HG02571 (cell line): Measurements from ENCODE around the gene WARS2.
"Not testable (repeated sequence)": the region's sequence is repeated elsewhere in the genome, so short reads cannot be mapped to it uniquely, and the experiment has no call there.

ENCODE experiments used
- ATAC-seq: cut with Tn5 transposase; IDR thresholded peaks from one replicate; pipeline ENCODE4 v1.9.1; 2021; ENCODE audit warnings: mild to moderate bottlenecking, moderate library complexity; ENCODE audit not compliant: unreplicated experiment

WARS2 gene

DNA sequence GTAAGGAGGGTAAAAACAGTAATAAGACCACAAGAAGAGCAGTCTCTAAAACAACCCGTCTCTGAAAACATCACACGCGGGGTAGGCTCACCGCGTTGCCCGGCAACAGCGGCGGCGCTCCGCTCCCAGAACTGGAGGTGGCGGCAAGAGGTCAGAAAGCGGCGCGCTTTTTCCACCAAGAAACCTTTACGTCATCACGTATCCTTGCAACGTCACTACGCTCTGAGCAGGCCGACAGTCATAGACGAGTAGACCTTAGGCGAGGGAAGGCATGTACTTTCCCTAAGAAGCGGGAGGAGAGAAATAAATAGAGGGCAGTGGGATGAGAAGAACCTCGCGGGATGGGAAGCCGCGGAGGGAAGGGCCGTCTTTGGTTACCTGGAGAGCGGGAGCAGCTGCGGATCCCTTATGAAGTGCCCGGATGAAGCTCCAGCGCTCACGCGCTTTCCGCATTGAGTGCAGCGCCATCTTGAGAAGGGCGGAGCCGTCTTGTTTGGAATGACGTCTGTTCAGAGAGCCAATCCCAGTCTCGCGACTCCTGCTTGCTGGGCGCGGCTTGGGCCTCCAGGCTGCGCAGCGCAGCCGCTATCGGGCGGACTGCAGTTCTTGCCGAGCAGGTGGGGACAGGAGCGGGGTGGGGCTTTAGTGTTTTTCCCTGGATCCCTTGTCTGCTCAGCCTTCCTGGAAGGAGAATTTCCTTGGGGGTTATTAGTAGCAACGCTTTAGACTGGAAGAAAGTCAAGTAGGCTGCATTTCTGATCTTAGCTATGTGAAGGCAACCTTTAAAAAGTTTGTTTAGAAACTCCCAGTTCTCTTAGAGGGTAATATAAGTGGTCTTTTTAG, at the start of gene WARS2:
Gene WARS2, minus strand, starts transcription at position 477 of the 843 bp plus-strand sequence. Its CDS starts 9 bp downstream, at position 468.
- ATAC-seq, result peak; percentile 96

DNA sequence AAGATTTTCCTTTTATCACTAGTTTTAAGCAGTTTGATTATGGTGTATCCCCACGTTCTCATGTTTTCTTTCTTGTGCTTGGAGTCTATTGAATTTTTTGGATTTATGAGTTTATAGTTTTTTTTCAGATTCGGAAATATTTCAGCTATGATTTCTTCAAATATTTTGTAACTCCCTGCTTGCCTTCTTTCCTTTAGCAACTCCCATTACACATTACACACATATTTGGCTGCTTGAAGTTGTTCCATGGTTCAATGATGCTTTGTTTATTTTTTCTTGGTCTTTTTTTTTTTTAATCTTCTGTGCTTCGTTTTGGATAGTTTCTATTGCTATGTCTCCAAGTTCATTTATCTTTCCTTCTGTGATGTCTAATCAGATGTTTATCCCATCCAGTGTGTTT, 48.5 kb upstream of the WARS2 start:
- no peak for ATAC-seq

DNA sequence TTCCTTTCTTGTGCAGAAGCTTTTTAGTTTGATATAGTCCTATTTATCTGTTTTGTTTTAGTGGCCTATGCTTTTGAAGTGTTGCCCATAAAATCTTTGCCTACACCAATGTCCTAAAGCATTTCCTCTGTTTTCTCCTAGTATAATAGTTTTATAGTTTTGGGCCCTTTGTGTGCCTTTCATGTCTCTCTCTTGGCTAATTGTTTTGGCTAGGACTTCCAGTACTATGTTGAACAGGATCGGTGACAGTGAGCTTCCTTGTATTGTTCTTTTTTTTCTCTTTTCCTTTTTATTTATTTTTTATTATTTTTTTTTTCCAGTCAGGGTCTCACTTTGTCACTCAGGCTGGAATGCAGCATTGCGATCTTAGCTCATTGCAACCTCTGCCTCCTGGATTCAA, 47.0 kb upstream of the WARS2 start:
- no peak for ATAC-seq

DNA sequence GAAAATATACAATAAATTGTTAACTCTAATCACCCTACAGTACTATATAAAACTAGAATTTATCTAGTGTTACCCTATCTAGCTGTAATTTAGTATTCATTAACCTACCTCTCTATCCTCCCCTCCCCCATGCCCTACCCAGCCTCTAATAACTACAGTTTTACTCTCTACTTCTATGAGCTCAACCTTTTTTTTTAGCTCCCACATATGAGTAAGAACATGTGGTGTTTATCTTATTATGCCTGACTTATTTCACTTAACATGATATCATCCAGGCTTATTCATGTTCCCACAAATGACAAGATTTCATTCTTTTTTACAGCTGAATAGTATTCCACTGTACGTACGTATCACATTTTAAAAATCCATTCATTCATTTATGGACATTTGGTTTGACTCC, 46.0 kb upstream of the WARS2 start:
- ATAC-seq, result no peak

DNA sequence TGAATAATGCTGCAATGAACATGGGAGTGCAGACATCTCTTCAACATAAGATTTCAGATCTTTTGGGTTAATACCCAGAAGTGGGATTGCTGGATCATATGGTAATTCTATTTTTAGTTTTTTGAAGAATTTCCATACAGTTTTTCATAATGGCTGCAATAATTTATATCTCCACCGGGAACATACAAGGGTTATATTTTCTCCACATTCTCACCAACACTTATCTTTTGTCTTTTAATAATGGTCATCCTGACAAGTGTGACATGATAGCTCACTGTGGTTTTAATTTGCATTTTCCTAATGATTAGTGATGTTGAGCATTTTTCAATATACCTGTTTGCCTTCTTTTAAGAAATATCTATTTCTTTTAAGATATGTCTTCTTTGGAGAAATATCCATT, 44.5 kb upstream of the WARS2 start:
- no peak for ATAC-seq

DNA sequence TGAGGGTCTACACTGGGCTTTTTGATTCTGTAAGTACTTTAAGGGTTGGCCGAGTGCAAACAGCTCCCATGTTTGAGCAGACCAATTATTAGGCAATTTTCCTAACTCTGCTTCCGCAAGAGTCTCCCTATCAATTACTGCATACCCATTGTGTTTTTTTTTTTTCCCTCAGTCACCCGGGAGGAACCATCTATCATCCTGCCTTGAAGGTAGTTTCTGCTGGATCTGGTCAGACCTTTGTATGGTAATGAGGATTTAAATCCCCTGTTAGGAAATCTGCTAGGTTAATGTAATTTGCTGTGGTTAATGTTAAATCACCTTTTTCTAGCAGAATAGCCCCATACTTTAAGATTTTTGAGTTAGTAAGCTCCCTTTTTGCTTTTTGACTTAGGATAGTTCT, 40.8 kb upstream of the WARS2 start:
- no peak for ATAC-seq

DNA sequence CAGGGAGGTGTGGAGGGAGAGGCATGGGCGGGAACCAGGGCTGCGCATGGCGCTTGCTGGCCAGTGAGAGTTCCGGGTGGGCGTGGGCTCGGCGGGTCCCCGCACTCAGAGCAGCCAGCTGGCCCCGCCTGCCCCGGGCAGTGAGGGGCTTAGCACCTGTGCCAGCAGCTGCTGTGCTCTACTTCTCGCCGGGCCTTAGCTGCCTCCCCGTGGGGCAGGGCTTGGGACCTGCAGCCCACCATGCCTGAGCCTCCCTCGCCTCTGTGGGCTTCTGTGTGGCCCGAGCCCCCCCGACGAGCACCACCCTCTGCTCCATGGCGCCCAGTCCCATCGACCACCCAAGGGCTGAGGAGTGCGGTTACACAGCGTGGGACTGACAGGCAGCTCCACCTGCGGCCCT, 38.6 kb upstream of the WARS2 start:
- no peak for ATAC-seq

DNA sequence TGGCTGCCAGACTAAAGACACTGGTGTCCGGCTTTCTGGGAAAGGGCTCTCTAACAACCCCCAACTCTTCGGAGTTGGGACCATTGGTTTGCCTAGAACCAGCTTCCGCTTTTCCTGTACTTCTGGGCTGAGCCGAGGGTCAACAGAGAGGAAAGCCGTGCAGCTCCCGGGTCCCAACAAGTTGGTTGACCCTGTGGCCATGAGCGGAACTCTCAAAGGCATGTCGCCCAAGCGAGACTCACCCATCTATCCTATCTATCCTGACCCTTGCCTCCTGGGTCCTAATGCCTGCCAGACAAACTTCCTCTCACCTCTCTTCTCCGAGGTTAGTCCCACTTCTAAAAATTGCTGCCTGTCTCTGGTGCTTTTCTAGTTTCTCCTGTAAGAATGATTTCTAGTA, 32.5 kb upstream of the WARS2 start:
- ATAC-seq, result not testable (repeated sequence)

DNA sequence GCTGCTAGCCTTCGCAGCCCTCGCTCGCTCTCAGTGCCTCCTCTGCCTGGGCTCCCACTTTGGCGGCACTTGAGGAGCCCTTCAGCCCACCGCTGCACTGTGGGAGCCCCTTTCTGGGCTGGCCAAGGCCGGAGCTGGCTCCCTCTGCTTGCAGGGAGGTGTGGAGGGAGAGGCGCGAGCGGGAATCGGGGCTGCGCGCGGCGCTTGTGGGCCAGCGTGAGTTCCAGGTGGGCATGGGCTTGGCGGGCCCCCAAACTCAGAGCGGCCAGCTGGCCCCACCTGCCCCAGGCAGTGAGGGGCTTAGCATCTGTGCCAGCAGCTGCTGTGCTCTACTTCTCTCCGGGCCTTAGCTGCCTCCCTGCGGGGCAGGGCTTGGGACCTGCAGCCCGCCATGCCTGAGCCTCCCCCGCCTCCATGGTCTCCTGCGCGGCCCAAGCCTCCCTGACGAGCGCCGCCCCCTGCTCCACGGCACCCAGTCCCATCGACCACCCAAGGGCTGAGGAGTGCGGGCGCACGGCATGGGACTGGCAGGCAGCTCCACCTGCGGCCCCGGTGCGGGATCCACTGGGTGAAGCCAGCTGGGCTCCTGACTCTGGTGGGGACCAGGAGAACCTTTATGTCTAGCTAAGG, 31.0 kb upstream of the WARS2 start:
- ATAC-seq, result not testable (repeated sequence)

DNA sequence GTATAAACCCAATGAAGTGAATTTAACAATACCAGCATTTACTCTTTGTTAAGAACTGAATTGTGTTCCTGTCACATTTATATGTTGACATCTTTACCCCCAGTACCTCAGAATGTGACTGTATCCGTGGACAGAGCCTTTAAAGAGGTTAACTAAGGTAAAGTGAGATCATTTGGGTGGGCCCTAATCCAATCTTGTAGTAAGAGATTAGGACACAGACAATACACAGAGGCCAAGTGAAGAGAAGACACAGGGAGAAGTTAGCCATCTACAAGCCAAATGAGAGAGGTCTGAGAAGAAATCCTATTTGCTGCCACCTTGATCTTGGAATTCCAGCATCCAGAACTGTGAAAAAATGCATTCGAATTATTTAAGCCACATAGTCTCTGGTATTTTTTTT, 22.9 kb upstream of the WARS2 start:
- ATAC-seq, result no peak

DNA sequence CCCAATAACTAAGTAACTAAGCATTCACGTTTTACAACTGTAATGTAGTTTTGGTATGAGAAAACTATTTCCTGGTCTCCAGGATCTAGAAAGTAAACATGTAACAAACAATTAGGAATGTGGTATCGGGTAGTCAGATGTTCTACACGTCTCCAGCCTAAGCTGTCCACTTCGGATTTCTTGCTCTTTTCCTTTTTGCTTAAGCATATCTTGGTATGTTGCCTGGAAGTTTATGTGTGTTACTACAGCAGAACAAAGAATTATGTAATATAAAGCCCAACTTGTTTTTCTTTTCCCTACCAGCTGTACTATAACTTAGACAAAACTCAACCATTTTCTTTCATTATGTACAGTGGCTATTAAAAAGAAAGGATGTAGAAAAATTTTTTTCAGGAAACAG, 20.4 kb upstream of the WARS2 start:
- ATAC-seq, result no peak

DNA sequence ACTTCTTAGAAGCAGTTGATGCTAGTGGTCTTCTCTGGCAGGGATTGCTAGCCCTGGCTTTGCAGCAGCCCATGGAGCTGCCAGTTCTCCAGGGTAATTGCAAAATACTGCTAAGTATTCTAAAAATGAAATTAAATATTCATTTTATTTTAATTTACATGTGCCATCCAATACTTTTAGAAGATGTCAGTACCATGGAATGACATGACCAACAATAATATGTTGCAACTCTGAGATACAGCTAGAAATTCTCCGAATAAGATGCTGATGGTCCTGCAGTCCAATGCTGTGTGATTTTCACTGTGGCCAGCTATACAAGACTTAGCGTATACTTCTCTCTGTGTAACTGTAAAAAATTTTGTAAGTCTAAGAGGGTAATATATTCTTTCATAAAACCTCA, 20.0 kb upstream of the WARS2 start:
- ATAC-seq, result no peak

DNA sequence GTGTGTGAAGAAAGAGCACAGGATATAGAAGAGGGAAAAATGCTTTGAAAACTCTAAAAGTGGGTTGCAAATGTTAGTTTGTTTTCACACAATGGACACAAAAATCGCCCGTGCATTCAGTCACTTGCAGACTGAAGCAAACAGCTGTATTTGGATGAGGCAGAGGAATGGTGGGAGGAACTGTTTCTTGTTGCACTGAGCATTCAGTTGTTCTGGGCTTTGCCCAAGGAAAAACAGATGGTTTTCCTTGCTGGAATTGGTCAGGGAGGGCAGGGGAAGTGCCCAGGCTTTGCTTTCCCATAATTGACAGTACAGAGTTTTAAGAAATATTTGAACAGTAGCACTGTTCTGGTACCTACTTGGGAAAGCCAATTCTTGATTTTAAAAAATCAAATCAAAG, 19.5 kb upstream of the WARS2 start:
- no peak for ATAC-seq

DNA sequence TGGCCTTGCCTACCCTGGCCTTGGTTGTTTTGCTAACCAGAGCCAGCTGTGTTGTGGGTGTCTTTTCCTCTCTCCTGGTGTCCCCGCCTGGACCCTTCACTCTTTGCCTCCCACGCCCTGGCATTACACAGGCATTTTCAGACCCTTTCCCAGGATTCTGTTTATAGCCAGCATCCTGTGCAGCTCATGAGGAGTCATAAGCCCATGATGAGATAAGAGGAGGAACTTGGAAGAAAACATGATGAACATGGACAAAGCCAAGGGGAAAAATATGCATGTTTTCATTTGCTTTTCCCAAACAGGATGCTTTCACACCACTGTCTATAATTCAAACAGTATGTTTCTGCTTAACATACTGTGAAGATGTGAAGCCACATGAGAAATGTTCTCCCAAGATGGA, 18.7 kb upstream of the WARS2 start:
- no peak for ATAC-seq

DNA sequence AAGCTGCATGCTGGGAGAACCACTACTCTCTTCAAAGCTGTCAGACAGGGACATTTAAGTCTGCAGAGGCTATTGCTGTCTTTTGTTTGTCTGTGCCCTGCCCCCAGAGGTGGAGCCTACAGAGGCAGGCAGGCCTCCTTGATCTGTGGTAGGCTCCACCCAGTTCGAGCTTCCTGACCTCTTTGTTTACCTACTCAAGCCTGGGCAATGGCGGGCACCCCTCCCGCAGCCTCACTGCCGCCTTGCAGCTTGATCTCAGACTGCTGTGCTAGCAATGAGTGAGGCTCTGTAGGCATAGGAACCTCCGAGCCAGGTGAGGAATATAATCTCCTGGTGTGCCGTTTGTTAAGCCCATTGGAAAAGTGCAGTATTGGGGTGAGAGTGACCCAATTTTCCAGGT, 16.3 kb upstream of the WARS2 start:
- ATAC-seq, result not testable (repeated sequence)

DNA sequence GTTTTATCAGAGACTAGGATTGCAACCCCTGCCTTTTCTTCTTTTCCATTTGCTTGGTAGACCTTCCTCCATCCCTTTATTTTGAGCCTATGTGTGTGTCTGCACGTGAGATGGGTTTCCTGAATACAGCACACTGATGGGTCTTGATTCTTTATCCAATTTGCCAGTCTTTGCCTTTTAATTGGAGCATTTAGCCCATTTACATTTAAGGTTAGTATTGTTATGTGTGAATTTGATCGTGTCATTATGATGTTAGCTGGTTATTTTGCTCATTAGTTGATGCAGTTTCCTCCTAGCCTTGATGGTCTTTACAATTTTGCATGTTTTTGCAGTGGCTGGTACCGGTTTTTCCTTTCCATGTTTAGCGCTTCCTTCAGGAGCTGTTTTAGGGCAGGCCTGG, 14.6 kb upstream of the WARS2 start:
- ATAC-seq, result not testable (repeated sequence)

DNA sequence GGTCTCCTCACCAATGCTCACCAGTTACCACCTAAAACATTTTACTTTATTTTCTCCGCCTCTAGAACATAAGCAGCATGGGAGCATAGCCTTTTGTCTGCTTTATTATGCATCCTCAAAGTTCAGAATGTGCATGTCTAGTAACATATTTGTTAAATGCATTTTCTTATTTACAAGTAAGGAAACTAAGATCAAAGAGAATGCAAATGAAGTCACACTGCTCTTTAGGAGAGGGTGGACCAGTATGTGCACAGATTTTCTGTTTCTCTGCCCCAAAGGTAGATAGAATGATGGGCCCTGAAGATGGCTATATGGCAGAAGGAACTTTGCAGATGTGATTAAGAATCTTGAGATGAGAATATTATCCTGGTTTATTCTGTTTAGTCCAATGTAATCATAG, 9.7 kb upstream of the WARS2 start:
- no peak for ATAC-seq

DNA sequence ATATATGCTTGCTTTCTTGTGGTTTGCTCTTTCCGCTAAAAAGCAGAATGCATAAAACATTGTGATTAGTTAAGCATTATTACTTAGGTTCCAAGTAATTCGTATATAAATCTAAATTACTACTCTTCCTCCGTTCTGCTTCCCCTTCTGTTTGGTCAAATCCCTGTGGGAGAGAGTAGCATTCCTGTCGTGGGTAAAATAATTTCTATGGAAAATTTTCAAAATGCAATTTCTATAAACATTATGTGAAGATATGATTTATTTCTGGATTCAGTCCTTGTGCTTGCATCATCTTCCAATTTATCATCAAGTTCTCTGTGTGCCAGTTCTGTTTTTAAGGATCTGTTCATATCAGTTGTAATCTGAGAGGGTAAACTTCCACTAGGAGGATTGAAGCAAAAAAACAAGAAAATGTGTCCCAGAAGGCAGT, 7.2 kb upstream of the WARS2 start:
- ATAC-seq, result no peak

DNA sequence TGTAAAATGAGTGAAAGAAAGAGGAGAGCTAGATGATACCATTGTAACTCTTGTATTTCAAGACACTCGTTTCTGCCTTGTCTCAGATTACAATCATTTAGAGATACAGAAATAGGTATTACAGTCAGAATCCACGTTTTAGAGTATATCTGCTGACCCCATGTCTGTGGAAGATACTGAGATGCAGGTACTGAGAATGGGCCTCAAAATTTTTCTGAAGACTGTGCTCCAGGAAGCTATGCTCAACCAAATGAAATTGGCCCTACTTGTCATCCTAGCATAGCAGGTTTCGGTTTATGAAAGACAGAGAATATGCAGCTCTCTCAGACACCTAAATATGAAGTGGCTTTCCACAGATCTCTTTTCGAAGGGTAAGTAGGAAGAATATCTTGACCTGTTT, 6.0 kb upstream of the WARS2 start:
- ATAC-seq, result no peak

DNA sequence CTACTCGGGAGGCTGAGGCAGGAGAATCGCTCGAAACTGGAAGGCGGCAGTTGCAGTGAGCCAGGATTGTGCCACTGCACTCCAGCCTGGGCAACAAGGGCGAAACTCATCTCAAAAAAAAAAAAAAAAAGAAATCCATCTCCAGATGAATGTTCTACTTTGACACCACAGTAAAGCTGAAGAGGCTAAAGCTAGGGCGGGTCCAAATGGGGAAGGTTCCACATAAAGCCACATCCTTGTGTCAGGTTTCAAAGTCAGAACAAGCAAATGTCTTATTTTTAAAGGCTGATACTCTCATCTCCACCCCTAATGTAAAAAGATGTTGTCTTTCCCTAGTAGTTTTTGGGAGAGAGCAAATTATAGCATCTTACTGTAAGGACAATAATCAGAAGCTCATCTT, 4.4 kb upstream of the WARS2 start:
- ATAC-seq, result no peak

DNA sequence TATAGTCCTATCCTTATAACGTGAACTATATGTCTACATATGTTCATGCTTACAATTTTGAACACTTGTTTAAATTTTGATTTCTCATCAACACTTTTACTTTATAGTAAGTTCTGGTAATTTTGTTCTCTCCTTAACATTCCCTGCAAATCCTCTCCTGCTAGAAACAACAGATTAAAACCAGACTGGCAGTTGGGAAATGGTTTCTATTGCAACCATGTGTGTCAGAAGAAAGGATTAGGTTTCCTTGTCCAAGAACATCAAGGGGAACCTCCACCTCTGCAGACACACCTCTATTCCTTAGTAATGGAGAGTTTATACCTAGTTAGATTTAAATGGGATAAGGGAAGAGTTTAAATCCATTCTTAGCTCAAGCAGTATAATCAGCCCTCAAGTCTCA, 3.3 kb upstream of the WARS2 start:
- no peak for ATAC-seq

DNA sequence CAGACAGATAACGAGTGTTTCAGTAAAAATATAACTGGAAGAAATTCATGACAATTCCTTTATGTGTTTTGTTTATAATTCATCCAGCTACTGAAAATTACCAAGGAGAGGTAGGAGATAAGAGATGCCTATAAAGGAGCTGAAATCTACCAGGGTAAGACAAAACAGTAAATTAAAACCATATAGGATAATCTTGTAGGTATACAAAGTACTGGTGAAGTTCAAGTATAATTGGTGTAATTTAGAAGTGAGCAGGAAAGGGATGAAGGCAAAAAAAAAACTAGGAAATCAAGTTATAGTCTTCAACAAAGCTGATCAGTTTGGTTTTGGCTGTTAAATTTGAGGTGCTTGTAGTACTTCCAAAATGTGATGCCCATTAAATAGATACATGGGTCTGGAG, 1.2 kb upstream of the WARS2 start:
- ATAC-seq, result no peak

DNA sequence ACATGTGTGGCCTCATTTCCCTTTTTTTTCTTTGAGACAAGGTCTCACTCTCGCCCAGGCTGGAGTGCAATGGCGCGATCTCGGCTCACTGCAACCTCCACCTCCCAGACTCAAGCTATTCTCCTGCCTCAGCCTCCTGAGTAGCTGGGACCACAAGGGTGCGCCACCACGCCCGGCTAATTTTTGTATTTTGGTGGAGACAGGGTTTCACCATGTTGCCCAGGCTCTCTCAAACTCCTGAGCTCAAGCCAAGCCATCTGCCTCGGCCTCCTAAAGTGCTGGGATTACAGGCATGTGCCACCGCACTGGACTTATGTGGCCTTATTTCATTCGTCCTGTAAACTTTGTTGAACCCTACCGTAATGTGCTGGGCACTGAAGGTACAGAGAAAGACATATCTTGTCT, 569 bp upstream of the WARS2 start:
- no peak for ATAC-seq
